Measurements from ENCODE around the gene TMEM266. TPM values are rescaled to one million over a fixed set of nuclear protein-coding genes. Genes with fewer than 3 reads are reported as not detected.

TMEM266 gene
- total and polyA plus RNA-seq, 2 experiments from 2014 or later: 0.39 to 1.9 TPM

DNA sequence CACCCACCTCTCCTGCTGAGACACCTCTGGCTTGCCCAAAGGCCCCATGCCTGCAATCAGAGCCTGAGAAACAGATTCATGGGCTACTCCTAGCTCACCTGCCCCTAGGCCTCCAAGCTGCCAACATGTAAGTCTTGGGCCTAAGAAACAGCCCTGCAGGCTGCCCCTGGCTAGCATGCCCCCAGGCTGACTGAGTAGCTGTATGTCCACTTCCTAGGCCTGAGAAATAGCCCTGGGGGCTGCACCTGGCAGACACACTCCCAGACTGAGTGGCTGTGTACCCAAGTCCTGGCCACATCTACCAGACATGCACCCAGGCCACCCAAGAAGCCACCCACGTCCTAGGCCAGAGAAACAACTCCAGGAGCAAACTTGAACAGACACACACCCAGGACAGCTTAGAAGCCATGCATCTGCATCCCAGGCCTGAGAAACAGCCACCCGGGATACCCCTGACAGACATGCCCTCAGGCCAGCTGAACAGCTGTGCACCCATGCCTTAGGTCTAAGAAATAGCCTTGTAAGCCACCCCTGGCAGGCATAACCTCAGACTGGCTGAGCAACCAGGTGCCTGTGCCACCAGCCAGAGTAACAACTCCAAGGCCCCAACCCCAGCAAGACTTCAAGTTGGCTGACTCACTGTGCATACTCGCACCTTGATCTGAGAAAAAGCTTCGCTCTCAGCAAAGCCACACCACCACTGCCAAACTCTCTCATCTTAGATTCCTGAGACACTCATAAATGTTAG is 35.6 kb upstream of the TMEM266 start:
- Histone ChIP-seq H3K27ac (no peak overlapping the region), H4K20me1 (ENCODE audit: insufficient read depth, poor library complexity, severe bottlenecking) (no peaks in the 10 kb centered on the region), H3K27me3 (no peaks in the 10 kb centered on the region), H3K79me2 (no peaks in the 10 kb centered on the region), H3K9me2 (replicated peaks; ENCODE audit: insufficient read depth) (no peaks in the 10 kb centered on the region), H3K9me3 (ENCODE audit: low read depth) (peaks cover 7% of the 10 kb centered on the region), H3K4me3 (no peak overlapping the region), H2AFZ (no peak overlapping the region), H3K4me2 (no peak overlapping the region), H3K4me1 (ENCODE audit: insufficient read depth) (no peaks in the 10 kb centered on the region), H3K36me3 (replicated peaks; ENCODE audit: insufficient read depth, low read depth) (no peaks in the 10 kb centered on the region)
- TF ChIP-seq EZH2phosphoT487 (IDR thresholded peaks at IDR 0.05; ENCODE audit: low read depth, severe bottlenecking, unreplicated experiment): no peak
- TF ChIP-seq, protein P1, sequence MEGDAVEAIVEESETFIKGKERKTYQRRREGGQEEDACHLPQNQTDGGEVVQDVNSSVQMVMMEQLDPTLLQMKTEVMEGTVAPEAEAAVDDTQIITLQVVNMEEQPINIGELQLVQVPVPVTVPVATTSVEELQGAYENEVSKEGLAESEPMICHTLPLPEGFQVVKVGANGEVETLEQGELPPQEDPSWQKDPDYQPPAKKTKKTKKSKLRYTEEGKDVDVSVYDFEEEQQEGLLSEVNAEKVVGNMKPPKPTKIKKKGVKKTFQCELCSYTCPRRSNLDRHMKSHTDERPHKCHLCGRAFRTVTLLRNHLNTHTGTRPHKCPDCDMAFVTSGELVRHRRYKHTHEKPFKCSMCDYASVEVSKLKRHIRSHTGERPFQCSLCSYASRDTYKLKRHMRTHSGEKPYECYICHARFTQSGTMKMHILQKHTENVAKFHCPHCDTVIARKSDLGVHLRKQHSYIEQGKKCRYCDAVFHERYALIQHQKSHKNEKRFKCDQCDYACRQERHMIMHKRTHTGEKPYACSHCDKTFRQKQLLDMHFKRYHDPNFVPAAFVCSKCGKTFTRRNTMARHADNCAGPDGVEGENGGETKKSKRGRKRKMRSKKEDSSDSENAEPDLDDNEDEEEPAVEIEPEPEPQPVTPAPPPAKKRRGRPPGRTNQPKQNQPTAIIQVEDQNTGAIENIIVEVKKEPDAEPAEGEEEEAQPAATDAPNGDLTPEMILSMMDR (IDR thresholded peaks at IDR 0.05; ENCODE audit: poor library complexity): no peak
- no peak for TF ChIP-seq EZH2 (IDR thresholded peaks at IDR 0.05; ENCODE audit: borderline replicate concordance)
- DNase-seq (ENCODE audit: low spot score): peak; percentile 16
- 78% methylated on average over 4 of the region's 4 CpGs for WGBS (ENCODE audit: low lambda C conversion rate, missing lambda C conversion rate)

- Histone ChIP-seq H3K4me3 (no peak overlapping the region), H3K79me2 (no peaks in the 10 kb centered on the region), H3K27me3 (no peaks in the 10 kb centered on the region), H4K20me1 (ENCODE audit: insufficient read depth, poor library complexity, severe bottlenecking) (no peaks in the 10 kb centered on the region), H3K27ac (no peak overlapping the region), H2AFZ (no peak overlapping the region), H3K9me3 (ENCODE audit: low read depth) (no peaks in the 10 kb centered on the region), H3K4me2 (no peak overlapping the region), H3K4me1 (ENCODE audit: insufficient read depth) (no peaks in the 10 kb centered on the region), H3K36me3 (replicated peaks; ENCODE audit: insufficient read depth, low read depth) (no peaks in the 10 kb centered on the region), H3K9me2 (replicated peaks; ENCODE audit: insufficient read depth) (no peaks in the 10 kb centered on the region)
- DNase-seq (ENCODE audit: low spot score): no peak
- WGBS (ENCODE audit: low lambda C conversion rate, missing lambda C conversion rate): 90% methylated on average over 1 of the region's 1 CpG
- TF ChIP-seq EZH2phosphoT487 (IDR thresholded peaks at IDR 0.05; ENCODE audit: low read depth, severe bottlenecking, unreplicated experiment) (no peak), EZH2 (IDR thresholded peaks at IDR 0.05; ENCODE audit: borderline replicate concordance) (no peak)
- TF ChIP-seq, protein P1 (IDR thresholded peaks at IDR 0.05; ENCODE audit: poor library complexity): no peak
These were observed 27.7 kb upstream of the TMEM266 start for GRCh38 chr15:76032046-76032445.

DNA sequence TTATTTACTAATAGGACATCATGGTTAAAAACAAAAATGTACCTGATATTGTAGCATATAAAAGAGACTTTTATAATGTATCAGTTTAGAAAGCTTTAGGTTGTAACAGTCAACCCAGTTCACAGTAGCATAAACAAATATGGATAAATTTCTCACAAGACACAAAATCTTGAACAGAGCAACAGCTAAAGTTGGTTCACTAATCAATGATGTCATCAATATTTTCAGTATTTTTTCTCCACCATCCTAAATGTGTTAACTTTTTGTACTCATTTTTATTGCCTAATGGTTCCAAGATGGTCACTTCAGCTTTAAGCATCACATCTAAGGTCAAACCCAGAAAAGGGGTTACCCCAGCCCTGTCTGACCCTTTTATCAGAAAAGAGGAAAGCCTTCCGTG is 26.3 kb upstream of the TMEM266 start:
- Histone ChIP-seq H4K20me1 (ENCODE audit: insufficient read depth, poor library complexity, severe bottlenecking) (no peaks in the 10 kb centered on the region), H3K4me3 (no peak overlapping the region), H2AFZ (no peak overlapping the region), H3K36me3 (replicated peaks; ENCODE audit: insufficient read depth, low read depth) (no peaks in the 10 kb centered on the region), H3K4me1 (ENCODE audit: insufficient read depth) (no peaks in the 10 kb centered on the region), H3K4me2 (no peak overlapping the region), H3K27me3 (no peaks in the 10 kb centered on the region), H3K27ac (no peak overlapping the region), H3K79me2 (no peaks in the 10 kb centered on the region), H3K9me3 (ENCODE audit: low read depth) (no peaks in the 10 kb centered on the region), H3K9me2 (replicated peaks; ENCODE audit: insufficient read depth) (no peaks in the 10 kb centered on the region)
- TF ChIP-seq EZH2 (IDR thresholded peaks at IDR 0.05; ENCODE audit: borderline replicate concordance): no peak
- TF ChIP-seq, protein P1 (IDR thresholded peaks at IDR 0.05; ENCODE audit: poor library complexity): no peak
- TF ChIP-seq EZH2phosphoT487 (IDR thresholded peaks at IDR 0.05; ENCODE audit: low read depth, severe bottlenecking, unreplicated experiment): no peak
- WGBS (ENCODE audit: low lambda C conversion rate, missing lambda C conversion rate): 97% methylated on average over 1 of the region's 1 CpG
- DNase-seq (ENCODE audit: low spot score): no peak

Data from hepatocyte (in vitro differentiated cells).